ENCODE measurements around the gene RSL24D1. TPM values are rescaled to one million over a fixed set of nuclear protein-coding genes. Genes with fewer than 3 reads are reported as not detected.

RSL24D1 gene
- total and polyA plus RNA-seq, 9 of the 15 experiments (the other 6 are each of a cell fraction or from before 2014, with no cell fraction given): 133 to 324 (median 223) TPM

GRCh38 chr15:55164284-55164683, 32.5 kb downstream of the RSL24D1 start:
- no TSS peak for BruUV-seq (replicated peaks)
- in situ Hi-C loops (cut with MboI) (no loop called here), intact Hi-C loops (cut with micrococcal nuclease) (loop anchor here (10.0 kb wide), 1 partner anchor 129 kb away; no protein-coding TSS in a partner anchor)
- no peak for FAIRE-seq
- Histone ChIP-seq H3K27ac (ENCODE audit: extremely low read depth, low read depth, low read length) (no peak overlapping the region), H3K4me1 (replicated peaks in 1 of 2; ENCODE audit: control insufficient read depth in 2 of 2, insufficient read depth in 2 of 2, low read length in 2 of 2) (no peaks in the 10 kb centered on the region), H2AFZ (ENCODE audit: low read depth, low read length) (no peak overlapping the region), H3K4me3 (no peak overlapping the region), H4K20me1 (replicated peaks; ENCODE audit: control insufficient read depth, insufficient read depth, low read length) (no peaks in the 10 kb centered on the region), H3K9ac (ENCODE audit: insufficient read depth in 1 of 2, low read depth in 2 of 2, low read length in 2 of 2) (no peak overlapping the region), H3K79me2 (ENCODE audit: control insufficient read depth, insufficient read depth, low read length) (no peaks in the 10 kb centered on the region), H3K27me3 (ENCODE audit: control insufficient read depth in 2 of 2, insufficient read depth in 2 of 2, low read length in 2 of 2) (no peaks in the 10 kb centered on the region; a peak in 1 of 5 replicates), H3K36me3 (ENCODE audit: control insufficient read depth, insufficient read depth, low read length) (no peaks in the 10 kb centered on the region), H3K4me2 (ENCODE audit: insufficient read depth, low read length) (no peak overlapping the region), H3K9me1 (ENCODE audit: control insufficient read depth, insufficient read depth, low read length) (no peaks in the 10 kb centered on the region), H3K9me3 (replicated peaks; ENCODE audit: control insufficient read depth, insufficient read depth, low read depth, low read length) (no peaks in the 10 kb centered on the region)
- 16% methylated on average over 4 of the region's 4 CpGs for WGBS (ENCODE audit: insufficient coverage, low coverage, missing lambda C conversion rate)
- TF ChIP-seq TSC22D4 (tag; IDR thresholded peaks at IDR 0.05): no peak
- TF ChIP-seq KDM2B (CRISPR knock-in tag; IDR thresholded peaks at IDR 0.05): no peak
- peak; percentile 80 for TF ChIP-seq NFIC (IDR thresholded peaks at IDR 0.05)
- CTCF ChIA-PET (ENCODE audit: low intra/inter-chr PET ratio): no interaction called here
- POLR2A ChIA-PET: interaction anchor here (1.7 kb wide), 1 partner anchor 10 kb away, joined by 5 read pairs; no protein-coding TSS in a partner anchor
- DNase-seq (ENCODE audit: extremely low read depth in 1 of 4, low spot score in 3 of 4): no peak
- ATAC-seq: no peak

DNA sequence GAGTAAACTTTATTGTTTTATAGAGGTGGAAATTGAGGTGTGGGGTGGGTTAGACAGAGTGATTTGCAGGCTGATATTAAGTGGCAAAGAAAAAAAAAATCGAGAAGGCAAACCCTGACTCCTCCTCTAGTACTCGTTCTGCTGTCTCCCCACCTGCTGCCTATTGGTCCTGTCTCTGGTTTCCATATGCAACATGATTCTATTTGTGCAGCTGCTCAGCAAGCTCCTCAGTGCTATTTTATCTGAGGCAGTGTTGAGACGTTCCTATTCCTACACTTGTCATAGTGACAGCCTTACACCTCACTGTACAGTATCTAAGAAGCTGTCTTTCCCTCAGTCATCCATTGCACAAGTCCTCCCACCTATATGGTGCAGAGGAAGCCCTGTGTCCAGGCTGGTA, 45.1 kb downstream of the RSL24D1 start:
- ATAC-seq (peak; percentile 22; the same call in 2 of the 3 replicates), DNase-seq (ENCODE audit: extremely low read depth in 1 of 4, low spot score in 3 of 4) (no peak), FAIRE-seq (no peak)
- POLR2A ChIA-PET: no interaction called here
- Histone ChIP-seq H3K9me1 (ENCODE audit: control insufficient read depth, insufficient read depth, low read length) (no peaks in the 10 kb centered on the region), H3K9me3 (replicated peaks; ENCODE audit: control insufficient read depth, insufficient read depth, low read depth, low read length) (no peaks in the 10 kb centered on the region), H3K4me3 (no peak overlapping the region), H3K79me2 (ENCODE audit: control insufficient read depth, insufficient read depth, low read length) (no peaks in the 10 kb centered on the region), H2AFZ (ENCODE audit: low read depth, low read length) (no peak overlapping the region), H3K27ac (ENCODE audit: extremely low read depth, low read depth, low read length) (no peak overlapping the region), H3K9ac (ENCODE audit: insufficient read depth in 1 of 2, low read depth in 2 of 2, low read length in 2 of 2) (no peak overlapping the region), H3K27me3 (ENCODE audit: control insufficient read depth in 2 of 2, insufficient read depth in 2 of 2, low read length in 2 of 2) (no peaks in the 10 kb centered on the region), H3K4me1 (replicated peaks in 1 of 2; ENCODE audit: control insufficient read depth in 2 of 2, insufficient read depth in 2 of 2, low read length in 2 of 2) (no peaks in the 10 kb centered on the region), H3K4me2 (ENCODE audit: insufficient read depth, low read length) (no peak overlapping the region), H4K20me1 (replicated peaks; ENCODE audit: control insufficient read depth, insufficient read depth, low read length) (no peaks in the 10 kb centered on the region), H3K36me3 (ENCODE audit: control insufficient read depth, insufficient read depth, low read length) (no peaks in the 10 kb centered on the region)
- BruUV-seq (replicated peaks): no TSS peak
- in situ Hi-C loops (cut with MboI) (no loop called here), intact Hi-C loops (cut with micrococcal nuclease) (no loop called here)
- WGBS (ENCODE audit: insufficient coverage, low coverage, missing lambda C conversion rate): 0% methylated on average over 3 of the region's 3 CpGs
- CTCF ChIA-PET (ENCODE audit: low intra/inter-chr PET ratio): no interaction called here
- no peak for TF ChIP-seq DMBX1 (CRISPR knock-in tag; IDR thresholded peaks at IDR 0.05; ENCODE audit: borderline replicate concordance)
- no peak for TF ChIP-seq ZKSCAN1 (IDR thresholded peaks at IDR 0.05; ENCODE audit: low read depth, low read length)
- TF ChIP-seq, protein P1, sequence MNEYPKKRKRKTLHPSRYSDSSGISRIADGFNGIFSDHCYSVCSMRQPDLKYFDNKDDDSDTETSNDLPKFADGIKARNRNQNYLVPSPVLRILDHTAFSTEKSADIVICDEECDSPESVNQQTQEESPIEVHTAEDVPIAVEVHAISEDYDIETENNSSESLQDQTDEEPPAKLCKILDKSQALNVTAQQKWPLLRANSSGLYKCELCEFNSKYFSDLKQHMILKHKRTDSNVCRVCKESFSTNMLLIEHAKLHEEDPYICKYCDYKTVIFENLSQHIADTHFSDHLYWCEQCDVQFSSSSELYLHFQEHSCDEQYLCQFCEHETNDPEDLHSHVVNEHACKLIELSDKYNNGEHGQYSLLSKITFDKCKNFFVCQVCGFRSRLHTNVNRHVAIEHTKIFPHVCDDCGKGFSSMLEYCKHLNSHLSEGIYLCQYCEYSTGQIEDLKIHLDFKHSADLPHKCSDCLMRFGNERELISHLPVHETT (CRISPR knock-in tag; conservative IDR thresholded peaks at IDR 0.05 in 1 of 2, IDR thresholded peaks at IDR 0.05 in 1 of 2): no peak
- no peak for TF ChIP-seq CEBPZ (IDR thresholded peaks at IDR 0.05; ENCODE audit: borderline replicate concordance, low read depth, low read length)
- TF ChIP-seq, protein P2, sequence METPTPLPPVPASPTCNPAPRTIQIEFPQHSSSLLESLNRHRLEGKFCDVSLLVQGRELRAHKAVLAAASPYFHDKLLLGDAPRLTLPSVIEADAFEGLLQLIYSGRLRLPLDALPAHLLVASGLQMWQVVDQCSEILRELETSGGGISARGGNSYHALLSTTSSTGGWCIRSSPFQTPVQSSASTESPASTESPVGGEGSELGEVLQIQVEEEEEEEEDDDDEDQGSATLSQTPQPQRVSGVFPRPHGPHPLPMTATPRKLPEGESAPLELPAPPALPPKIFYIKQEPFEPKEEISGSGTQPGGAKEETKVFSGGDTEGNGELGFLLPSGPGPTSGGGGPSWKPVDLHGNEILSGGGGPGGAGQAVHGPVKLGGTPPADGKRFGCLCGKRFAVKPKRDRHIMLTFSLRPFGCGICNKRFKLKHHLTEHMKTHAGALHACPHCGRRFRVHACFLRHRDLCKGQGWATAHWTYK (CRISPR knock-in tag; IDR thresholded peaks at IDR 0.05): no peak

Measured in K562 (cell line).